HG03175 (cell line): ENCODE results near the gene UNC93A.

Source experiments
- ATAC-seq: cut with Tn5 transposase; IDR thresholded peaks from one replicate; pipeline ENCODE4 v1.9.1; 2021; ENCODE audit warnings: mild to moderate bottlenecking, moderate library complexity; ENCODE audit not compliant: unreplicated experiment

UNC93A gene

DNA sequence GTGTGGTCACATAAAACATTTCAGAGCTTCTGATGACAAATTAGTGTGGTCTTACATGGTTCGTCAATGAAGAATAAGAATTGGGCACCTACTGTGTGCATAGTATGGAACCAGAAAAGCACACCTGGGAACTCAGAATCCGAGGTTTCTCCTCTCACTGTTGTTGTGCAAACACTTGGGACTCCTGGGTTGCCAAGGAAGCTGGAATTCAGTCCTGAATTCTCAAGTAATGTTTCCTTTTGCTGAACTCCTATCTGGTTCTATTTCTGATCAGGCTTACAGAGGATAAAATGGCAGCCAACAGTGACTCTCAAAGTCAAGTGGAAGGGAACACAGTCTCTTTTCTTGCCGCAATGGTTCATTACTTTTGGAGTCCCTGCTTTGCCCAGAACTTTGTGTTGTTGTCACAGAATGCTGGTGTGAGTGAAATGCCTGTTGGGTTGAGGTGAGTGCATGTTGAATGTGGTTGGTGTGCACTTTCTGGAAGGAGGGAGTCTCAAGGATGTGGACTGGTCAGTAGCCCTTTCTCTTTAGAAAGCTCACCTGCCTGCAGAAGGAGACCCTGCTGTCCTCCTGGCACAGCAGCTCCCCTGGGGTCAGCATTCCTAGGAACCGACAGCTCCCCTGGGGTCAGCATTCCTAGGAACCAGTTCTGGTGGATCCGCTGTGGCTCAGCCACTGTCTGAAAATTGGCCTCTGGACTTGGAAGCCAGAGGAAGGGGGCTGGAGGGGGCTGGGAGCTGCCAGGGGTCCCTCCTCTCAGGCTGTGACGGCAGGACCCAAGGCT, 1.4 kb downstream of the UNC93A start:
- ATAC-seq: no peak

DNA sequence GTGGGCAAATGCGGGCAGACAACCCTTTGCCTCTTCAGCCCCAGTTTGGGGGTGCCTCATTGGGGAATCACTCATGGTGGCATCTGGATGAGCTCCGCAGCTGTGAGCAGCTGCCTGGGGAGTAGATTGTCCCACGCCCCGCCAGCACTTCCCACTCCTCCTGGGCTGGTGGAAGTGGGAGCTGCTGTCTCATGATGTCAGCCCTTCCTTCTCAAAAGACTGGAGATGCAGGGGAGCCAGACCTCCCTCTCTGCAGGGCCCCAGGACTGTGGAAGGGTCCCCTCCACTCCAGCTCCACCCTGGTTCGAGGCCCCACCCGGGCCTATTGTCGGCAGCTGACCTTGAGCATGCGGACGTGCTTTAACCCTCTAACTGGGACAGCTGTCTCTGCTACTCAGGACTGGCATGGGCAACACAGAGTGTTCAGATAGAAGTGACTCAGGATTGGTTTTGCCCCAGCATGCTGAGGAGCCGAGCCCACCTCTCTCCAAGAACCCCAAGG, 2.0 kb downstream of the UNC93A start:
- ATAC-seq: no peak

DNA sequence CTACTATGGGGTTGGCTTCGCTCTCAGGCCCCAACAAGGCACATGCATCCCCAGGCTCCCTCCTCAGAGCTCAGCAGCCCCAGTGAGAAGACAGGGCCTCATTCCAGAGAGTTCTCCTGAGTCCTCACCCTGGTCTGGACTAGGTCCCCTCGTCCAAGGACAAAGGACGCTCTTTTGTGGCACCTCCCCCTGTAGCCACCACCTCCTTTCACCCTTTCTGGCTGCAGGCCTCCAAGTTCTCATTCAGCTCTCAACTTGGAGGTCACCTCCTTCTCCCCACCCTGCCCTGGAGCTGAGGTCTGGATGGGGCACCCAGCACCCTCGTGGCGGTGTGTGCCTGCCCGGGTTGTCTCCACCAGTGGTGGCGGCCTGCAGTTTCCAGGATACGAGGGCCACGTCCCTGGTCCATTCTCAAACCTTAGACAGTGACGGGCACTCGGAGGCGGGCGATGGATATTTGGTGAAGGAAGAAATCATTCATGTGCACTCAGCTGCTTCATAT, 2.5 kb downstream of the UNC93A start:
- ATAC-seq: no peak

DNA sequence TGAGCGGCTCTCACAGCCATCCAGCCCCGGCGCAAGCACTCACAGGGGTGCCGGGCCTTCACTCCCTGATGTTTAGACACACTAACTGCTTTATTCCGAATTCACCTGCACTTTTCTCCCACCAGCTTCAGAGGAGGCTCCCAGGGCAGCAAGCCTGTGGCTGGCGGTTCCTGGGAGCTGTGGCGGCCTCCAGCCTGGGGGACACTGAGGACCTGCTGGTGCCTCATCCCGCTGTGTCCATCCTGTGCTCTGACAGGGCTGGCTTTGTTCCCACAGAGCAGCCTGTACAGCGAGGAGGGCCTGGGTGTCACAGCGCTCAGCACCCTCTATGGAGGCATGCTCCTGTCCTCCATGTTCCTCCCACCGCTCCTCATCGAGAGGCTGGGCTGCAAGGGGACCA, 3.1 kb downstream of the UNC93A start:
- no peak for ATAC-seq

DNA sequence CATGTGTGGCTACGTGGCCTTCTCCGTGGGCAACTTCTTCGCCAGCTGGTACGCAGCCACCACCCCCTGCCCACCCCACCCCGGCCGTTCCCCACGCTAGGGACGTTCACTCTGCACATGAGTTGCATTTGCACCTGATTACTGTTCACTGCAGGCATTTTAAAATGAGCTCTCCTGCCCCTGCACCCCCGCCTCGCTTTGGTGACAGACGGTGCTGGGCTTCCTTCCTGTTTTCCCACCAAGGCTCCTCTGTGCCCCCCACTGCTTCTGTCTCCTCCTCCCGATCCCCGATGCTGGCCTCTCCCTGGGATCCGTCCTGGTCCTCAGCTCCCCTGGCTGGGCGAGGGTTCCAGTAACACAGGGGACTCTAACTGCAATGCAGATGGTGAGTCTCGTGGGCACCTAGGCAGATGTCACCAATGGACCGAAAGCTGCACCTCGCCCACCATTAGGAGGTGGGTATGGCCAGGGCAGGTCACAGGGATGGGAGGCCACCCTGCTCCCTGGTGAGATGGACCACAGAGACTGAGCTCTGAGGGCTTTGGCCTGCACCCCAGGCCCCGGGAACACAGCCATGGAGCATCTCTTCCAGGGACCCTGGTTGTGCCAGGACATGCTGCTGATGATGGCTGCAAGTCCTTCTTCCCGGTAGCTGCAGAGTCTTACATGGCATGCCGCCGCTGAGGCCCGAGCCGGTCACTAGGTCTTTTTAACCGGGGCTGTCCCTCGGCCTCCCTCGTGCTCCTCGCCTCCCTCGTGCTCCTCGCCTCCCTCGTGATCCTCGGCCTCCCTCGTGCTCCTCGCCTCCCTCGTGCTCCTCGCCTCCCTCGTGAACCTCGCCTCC, 3.8 kb downstream of the UNC93A start:
- ATAC-seq: no peak

DNA sequence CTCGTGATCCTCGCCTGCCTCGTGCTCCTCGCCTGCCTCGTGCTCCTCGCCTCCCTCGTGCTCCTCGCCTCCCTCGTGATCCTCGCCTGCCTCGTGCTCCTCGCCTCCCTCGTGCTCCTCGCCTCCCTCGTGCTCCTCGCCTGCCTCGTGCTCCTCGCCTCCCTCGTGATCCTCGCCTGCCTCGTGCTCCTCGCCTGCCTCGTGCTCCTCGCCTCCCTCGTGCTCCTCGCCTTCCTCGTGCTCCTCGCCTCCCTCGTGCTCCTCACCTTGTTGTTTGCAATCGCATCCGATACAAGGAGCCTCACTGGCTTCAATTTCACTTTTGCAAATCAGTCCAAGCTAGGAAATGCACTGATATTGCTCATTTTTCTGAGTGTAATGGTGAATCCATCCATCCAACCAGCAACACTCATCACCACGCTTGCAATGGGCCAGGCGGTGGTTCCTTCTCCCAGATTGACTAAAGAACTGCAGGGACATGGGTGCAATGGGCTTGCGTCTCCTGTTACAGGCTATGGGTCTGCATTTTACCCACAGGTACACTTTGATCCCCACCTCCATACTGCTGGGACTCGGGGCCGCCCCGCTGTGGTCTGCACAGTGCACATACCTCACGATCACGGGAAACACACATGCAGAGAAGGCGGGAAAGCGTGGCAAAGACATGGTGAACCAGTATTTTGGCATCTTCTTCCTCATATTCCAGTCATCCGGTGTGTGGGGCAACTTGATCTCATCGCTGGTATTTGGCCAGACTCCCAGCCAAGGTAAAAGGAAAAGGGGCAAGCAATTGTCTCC, 4.6 kb downstream of the UNC93A start:
- ATAC-seq: no peak

DNA sequence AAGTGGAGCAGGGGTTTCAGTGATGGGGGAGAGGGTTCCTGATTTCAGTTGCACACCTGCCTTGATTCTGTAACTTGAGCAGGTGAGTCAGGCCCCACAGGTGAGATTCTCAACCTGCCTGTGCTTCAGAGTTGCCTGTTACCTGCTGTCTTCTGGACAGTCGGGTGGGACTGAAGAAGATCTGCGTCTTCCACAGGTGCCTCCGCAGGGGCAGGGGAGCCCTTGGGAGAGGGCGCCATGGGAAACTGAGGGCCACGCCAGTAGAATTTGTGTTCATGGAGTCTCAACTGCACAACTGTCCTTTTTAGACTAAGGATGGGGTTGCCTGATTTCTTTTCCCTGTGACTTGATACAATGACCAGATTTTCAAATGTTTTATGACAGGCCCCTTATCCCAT, 5.2 kb downstream of the UNC93A start:
- no peak for ATAC-seq

DNA sequence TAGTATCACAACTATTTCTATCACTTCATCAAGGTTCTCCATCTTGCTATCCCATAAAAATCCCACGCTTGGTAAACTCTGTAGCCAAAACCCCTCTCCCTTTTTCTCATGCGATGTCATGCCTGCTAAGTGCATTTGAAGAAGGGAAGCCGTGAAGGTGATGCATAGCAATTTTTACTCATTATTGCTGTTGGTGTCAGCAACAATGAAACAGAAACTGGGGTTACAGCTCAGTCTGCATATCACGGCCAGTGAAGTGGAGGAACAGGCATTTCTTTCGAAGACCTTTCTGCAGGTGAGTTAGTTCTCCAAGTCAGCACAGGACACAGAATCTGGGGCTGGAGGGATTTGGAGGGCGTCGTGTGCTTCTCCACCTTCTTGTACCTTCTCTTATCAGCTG, 5.8 kb downstream of the UNC93A start:
- ATAC-seq: no peak

DNA sequence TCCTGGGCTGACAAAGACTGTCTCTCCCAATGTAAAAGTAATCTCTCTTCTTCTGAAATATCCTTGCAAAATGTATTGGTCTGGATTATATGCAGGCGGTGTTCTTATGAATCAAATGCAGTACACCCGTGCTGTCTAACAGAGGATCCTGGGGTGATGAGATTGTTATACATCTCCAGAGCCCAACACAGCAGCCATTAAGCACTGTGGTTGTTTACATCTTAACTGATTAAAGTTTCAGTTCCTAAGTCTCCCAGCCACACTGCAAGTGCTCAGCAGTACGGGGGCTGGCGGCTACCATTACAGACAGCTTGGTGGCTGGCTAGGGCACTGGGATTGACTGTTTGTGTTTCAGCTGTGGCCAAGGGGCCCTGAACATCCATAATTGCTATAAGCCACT, 7.0 kb downstream of the UNC93A start:
- no peak for ATAC-seq

DNA sequence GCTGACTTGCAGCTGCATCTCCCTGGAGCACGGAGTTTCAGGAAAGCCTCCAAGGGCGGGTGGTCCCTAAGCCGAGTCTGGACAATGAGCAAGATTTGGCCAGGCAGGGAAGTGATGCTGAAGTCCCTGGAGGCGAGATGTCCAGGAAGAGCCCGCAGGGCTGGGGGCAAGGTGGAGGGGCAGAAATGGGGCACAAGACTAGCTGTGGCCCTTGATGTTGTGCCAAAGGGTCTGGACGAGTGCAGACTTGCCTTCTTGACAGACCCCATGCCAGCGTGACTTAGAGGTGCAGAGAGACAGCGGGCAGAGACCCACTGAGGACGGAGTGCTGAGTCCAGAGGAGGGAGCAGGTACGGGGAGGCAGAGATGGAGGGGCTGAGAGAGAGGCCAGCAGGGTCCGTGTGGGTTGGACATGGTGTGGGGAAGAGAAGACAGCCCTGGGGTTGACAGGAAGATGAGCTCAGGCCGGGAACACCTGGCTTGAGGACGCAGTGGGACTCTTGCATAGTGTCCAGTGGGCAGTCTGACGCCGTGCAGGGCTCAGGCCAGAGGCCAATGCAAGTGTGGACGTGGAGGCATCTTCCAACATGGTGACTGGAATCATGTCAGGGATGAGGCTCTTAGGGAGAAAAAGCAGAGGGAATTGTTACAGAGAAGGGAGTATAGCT, 8.7 kb downstream of the UNC93A start:
- ATAC-seq: no peak

DNA sequence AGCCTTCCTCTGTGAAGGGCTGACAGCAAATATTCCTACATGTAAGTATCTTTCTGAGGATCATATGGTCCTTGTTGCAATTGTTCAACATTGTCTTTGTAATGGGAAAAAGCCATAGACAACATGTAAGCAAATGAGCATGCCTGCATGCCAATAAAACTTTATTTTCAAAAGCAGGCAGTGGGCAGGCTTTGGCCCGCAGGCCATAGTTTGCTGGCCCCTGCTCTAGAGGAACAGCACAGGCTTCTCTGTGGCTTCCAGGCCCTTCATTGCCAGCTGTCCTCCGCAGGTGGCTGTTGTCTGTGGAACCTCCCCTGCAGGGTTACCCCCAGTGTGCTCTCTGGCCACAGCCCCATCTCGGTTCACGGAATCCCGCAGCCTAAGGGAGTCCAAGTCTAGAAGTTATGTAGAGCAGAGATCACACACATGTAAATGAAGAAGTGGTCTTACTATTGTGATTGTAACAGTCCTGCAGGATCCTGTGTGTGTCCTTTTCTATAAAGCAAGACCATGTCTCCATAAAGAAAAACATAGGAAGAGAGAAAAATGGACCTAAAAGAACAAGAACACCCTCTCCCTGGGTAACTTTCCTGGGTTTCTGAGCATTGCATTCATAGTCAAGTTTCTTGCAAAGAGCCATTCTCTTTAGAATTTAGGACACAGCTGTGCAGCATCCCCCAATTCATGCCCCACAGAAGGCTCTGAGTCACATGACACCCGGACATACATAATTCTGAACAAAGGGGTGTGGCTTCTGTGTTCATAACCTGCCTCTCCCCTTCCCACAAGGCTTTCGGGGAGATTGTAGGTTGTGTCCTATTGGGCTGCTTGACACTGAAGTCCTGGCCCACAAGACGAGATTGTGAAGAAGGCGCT, 10.0 kb downstream of the UNC93A start:
- ATAC-seq: no peak

DNA sequence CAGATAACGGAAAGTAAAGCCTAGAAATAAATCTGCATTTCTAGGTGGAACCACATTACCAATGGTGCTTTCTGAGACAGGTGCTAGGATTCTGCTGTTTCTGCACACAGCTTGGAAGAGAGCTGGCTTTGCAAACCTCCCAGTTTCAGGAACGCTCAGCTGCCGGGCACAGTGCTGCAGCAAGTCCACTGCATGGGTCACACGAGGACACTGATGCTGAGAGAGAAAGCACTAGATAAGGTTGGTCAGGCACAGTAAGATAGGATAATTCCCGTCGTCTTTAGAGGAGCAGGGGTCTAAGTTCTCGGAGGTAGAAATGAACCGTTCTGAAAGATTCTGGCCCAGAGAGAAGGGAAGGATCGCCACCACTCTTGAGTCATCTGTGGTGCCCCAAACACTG, 11.0 kb downstream of the UNC93A start:
- no peak for ATAC-seq

DNA sequence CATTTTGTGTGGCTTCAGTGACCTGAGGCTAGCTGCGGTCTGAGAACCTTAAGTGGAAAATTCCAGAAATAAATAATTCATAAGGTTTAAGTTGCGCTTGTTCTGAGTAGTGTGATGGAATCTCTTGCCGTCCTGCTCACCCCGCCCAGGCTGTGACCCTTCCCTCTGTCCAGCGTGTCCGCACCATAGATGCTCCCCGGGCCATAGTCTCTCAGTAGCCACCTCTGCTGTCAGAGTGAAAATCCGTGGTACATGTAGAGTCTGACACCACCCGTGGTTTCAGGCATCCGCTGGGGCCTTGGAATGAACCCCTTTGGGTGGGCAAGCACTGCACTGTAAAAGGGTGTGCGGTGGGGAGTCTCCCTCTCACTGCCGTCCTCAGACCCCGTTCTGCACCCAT, 11.7 kb downstream of the UNC93A start:
- no peak for ATAC-seq

DNA sequence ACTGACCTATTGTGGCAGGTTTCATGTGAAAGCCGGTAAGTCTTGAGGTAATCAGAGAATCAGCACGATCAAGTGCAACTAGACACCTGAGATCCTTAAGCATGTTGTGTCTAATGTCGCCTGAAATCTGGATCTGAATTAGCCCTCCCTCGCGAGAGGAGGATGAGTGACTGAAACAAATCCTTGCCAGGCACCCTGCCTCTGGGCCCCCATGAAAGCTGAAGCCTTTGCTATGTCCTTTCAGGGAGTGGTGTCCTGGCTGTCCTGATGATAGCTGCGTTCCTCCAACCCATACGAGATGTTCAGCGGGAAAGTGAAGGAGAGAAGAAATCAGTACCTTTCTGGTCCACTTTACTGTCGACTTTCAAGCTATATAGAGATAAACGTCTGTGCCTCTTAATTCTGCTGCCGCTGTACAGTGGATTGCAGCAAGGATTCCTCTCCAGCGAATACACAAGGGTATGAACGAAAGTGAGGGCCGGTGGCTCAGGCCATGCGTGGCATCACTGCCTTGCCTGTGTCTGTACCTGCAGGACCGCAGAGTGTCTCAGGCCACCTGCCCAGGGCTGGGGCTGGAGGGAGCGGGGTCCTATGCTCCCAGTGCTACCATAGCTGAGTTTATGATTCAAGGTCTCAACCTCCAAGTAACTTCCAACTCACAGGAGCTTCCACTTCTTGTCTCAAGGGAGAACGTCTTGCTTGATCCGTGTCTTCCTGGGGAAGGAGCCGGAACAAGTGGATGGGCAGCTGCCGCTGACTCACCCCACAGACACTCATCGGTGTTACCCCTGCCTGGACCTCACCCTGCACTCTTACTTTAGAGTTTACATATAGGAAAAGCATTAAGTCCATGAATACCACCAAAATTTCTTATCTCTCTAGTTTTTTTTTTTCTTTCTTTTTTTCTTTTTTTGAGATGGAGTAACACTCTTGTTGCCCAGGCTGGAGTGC, 12.8 kb downstream of the UNC93A start:
- no peak for ATAC-seq

DNA sequence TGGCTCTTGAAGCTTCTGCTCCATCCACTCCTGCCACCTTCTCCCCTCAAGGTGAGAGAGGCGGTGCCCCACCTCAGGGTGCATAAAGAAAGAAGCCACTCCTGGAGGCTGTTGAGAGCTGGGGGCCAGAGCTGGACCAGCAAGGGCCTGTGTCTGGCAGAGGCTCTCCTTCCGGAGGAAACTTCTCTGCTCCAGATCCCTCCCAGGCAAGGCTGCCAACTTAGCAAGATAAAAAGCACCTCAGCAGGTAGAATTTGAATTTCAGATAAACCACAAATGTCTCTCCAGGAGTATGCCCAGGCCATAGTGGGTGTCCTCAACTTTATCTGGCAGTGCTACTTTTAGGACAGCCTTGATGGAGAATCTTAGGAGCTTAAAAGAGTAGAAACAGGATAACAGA, 13.8 kb downstream of the UNC93A start:
- ATAC-seq: no peak

DNA sequence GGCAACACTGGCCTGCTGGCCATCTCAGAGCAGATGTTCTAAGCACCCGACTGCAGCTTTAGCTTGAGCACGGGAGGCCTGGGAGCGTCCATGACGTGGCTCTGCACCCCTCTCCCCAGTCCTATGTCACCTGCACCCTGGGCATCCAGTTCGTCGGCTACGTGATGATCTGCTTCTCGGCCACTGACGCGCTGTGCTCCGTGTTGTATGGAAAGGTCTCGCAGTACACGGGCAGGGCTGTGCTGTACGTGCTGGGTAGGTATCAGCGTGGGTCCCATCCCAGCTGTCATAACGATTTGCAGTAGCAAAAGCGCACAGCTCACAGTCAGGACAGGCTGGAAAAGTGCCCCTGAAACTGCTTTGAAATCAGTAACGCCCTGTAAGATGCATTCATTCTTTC, 14.7 kb downstream of the UNC93A start:
- no peak for ATAC-seq

DNA sequence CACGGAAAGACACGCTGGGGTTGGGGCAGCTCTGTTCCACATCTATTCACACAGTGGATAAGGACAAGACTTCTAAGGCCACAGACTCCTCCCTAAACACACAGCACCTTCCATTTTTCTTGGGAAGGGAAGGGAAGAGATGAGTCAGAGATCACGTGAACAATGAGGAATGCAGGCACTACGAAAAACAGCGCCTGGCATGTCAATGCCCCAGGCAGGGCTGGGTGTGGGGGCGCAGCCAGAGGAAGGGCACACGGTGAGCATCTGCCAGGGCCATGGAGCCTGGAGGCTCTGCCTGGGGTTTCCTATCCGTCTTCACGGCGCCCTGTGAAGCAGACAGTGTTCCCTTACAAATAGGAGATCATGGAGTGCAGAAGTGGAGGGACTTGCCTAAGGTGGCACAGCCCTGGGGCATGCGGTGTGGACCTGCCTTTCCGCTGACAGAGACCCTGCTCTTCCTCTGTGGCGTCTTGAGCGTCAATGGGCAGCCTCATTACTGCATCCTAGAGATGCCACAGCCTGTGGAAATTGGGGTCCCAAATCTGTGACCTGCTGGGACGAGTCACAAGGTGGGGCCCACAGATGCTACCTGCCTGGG, 15.4 kb downstream of the UNC93A start:
- no peak for ATAC-seq

DNA sequence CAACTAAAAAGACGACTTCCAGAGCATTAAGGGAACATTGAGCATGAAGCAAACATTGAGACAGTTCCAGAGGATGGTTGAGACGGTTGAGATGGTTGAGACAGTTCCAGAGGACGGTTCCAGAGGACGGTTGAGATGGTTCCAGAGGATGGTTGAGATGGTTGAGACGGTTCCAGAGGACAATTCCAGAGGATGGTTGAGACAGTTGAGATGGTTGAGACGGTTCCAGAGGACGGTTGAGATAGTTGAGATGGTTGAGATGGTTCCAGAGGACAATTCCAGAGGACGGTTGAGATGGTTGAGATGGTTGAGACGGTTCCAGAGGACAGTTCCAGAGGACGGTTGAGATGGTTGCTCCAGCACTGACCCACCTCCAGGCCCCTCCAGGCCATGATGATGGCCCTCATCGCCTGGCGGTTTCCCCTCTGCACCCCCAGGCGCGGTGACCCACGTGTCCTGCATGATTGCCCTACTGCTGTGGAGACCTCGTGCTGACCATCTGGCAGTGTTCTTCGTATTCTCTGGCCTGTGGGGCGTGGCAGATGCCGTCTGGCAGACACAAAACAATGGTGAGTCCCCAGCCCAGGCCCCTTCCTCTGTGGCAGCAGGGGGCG, 16.3 kb downstream of the UNC93A start:
- no peak for ATAC-seq
